ENCODE measurements around the gene TIMM9.
"Not testable (repeated sequence)": the region's sequence is repeated elsewhere in the genome, so short reads cannot be mapped to it uniquely, and the experiment has no call there.

The TIMM9 gene

DNA sequence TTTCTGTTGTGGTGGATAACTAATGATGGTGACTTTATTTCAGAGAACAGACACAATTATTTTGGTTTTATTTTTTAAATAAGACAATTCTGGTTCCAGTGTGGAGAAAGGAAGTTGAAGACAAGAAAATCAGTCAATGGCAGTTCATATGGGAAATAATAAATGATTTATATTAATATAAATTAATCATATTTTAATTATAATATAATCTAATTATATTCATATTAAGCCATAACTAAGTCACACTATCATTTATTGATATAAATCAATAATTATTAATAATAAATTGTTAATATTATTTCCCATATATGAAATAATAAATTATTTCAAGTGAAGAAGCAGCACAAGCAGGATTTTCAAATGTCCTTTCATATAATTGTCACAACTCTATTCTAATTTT, 28.8 kb downstream of the TIMM9 start:
- DNase-seq (ENCODE audit: low read depth in 2 of 2) = no peak

DNA sequence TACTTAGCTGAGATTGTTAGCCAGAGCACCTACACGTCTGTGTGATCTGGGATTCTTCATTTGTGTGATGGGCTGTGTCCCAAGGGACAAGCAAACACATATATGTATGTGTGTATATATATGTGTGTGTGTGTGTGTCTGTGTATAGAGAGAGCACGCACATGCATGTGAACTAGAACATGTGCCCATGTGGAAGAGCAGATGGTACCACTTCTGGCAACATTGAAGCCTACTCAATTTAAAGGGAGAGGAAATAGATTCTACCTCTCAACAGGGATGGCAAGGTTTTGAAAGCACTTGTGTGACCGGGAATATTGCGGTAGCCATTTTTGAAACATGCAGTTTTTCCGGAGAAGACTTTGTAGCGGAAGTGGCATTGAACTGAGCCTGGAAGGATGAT, 30.2 kb downstream of the TIMM9 start:
- no peak for DNase-seq (ENCODE audit: low read depth in 2 of 2)

DNA sequence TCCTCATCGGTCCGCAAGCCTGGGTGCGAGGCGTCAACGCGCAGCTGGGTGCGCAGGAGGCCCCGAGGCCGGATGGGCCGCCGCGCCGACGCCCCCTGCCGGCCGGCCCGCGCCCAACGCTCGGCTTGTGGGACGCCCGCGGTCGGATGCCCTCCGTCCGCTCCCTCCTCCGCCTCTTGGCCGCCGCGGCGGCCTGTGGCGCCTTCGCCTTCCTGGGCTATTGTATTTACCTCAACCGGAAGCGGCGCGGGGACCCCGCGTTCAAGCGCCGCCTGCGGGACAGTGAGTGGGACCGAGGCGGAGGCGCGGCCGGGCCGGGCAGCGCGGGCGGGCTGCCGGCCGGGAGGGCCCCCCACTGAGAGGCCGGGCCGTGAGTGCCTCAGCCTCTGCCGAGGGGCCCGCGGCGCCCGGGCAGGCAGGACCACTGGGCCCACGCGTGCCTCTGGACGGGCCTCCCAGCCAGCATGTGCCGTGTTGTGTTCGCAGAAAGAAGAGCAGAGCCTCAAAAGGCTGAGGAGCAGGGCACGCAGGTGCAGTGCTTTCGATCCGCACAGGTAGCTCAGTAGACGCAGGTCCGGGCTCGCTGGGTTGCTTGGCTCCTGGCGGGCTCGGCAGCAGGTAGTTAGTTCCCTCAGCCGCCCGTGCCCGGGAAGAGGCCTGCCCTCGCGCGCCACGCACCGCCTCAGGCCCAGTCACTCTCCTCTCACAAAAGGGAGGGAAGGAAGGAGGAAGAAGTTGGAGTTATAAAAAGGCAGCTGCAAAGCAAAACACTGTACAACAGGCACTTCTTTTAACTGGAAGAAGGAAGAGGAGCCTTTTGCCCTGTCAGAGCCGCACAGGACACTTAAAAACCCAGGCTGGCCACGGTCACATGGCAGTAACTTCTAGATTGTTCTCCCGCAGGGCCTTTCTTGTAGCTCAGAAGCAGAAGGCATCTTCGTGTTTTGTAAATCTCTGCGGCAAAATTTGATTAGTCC, 31.2 kb downstream of the TIMM9 start, which contains the start of gene TOMM20L:
TOMM20L (plus strand) TSS at position 119 of the 977 bp plus-strand sequence; CDS start at position 147, 28 bp downstream.
- peak; percentile 44 to 60 for DNase-seq (ENCODE audit: low read depth in 2 of 2)

DNA sequence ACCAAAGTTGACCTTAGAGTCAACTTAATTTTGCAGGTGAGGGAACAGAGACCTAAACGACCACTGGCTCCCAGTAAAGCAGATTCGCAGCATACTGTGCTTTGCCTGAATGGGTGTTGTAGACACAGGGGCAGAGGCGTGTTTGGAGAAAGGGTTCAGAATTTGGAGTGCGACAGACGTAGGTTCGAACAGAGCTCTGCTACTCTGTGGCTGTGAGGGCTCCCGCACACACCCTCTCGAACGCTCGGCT, 31.8 kb downstream of the TIMM9 start:
- DNase-seq (ENCODE audit: low read depth in 2 of 2) = no peak

DNA sequence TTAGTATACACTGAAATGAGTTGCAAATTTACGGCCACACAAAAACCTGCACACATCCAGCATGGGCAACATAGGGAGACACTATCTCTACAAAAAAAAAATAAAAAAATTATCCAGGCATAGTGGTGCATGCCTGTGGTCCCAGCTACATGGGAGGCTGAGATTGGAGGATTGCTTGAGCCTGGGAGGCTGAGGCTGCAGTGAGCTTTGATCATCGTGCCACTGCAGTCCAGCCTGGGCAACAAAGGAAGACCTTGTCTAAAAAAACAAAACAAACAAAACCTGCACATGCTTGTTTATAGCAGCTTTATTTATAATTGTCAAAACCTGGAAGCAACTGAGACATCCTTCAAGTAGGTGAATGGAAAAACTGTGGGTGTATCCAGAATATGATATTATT, 36.5 kb downstream of the TIMM9 start:
- DNase-seq (ENCODE audit: low read depth in 2 of 2) = no peak

DNA sequence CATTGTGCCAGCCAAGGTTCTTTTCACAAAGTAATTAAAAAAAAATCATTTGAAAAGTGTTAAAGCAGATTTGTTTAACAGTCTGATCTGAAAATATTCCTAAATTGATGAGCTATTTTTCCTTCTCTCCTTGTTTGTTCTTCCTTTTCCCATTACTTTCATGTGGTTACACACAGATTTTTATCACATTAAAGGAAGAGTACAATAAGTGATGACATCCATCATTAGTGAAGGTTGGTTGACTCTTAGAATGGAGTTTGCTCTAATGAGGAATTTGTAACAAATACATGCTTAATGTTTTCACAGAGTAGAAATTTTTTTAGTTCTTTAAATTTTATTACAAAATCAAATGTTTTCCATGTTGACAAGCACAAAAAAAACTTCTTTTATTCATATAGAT, 50.5 kb downstream of the TIMM9 start:
- no peak for DNase-seq (ENCODE audit: low read depth in 2 of 2)

DNA sequence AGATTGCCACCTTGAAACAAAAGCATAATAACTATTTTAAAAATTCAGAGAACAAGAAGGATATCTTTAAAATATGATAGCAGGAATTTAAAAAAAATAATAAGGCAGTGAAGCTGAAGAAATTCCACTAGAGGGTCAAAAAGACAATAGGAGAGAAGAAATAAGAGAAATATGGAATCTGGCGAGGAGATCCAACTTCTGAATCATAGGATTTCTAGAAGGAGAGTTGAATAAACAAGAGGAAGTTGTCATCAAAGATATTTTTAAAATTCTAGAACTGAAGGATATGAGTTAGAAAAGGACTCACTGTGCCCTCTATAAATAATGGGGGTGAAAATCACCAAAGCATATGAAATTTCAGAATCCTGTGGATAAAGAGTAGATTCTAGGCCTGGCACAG, 58.4 kb downstream of the TIMM9 start:
- no peak for DNase-seq (ENCODE audit: low read depth in 2 of 2)

DNA sequence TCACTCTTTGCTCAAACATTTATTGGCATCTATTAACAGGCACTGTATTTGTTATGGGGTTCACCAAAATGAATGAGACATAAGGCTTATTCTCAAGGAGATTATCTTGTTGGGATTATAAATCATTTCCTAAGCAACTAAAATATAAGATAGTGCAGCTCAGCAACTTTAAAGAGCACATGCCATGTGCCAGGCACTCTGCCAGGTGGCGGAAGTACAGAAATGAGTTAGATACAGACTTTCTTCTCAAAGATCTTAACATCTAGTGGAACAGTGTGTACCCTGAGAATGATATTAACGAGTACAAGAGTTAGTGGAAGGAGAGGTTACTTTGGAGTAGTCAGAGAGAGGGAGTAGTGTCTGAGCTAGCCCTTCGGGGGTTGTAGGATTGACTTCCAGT, 60.0 kb downstream of the TIMM9 start:
- no peak for DNase-seq (ENCODE audit: low read depth in 2 of 2)

DNA sequence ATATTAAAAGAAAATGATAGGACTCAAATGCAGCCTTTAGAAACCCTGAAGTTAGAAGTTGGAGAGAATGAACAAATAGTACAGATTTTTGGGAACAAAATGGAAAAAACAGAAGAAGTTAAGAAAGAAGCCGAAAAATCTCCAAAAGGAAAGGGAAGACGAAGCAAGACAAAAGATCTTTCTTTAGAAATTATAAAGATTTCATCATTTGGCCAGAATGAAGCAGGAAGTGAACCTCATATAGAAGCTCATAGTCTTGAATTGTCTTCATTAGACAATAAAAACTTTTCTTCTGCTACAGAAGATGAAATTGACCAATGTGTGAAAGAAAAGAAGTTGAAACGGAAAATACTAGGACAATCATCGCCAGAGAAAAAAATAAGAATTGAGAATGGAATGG, 63.0 kb downstream of the TIMM9 start:
- no peak for DNase-seq (ENCODE audit: low read depth in 2 of 2)

DNA sequence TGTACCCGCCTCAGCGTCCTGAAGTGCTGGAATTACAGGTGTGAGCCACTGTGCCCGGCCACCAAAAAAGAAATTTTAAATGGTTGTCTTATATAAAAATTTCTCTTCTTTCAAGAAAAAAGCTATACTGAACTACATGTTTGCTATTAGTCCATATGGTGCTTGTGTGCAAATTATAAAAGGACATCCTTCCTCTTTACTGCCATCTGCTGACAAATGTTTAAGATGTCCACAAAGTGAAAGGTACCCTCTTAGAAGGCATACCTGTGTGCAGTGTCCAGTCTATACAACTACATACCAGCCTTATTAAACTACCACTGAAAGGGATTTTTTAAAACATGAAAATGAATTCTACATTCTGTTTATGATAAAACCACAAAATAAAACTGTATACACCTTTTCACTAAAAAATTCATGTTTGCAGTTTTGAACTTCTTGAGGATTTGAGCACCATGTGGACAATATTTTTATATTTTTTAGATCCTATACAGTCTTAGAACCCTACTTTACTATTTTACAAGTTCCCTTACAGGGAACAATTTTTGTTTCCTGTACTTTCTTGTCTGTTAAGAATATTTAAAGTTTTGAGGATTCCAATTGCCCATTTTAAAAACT, 64.4 kb downstream of the TIMM9 start:
- no peak for DNase-seq (ENCODE audit: low read depth in 2 of 2)

DNA sequence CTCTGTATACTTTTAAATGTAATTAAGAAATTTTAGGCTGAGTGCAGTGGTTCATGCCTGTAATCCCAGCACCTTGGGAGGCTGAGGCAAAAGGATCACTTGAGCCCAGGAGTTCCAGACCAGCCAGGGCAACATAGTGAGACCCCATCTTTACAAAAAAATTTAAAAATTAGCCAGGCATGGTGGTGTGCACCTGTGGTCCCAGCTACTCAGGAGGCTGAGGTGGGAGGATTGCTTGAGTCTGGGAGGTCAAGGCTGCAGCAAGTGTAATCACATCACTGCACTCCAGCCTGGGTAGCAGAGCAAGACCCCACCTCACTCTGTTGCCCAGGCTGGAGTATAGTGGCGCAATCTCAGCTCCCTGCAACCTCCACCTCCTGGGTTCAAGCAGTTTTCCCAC, 65.1 kb downstream of the TIMM9 start:
- not testable (repeated sequence) for DNase-seq (ENCODE audit: low read depth in 2 of 2)

Measured in stimulated activated CD4-positive, alpha-beta T cell treated with anti-CD3 and anti-CD28 coated beads, Interleukin-12 subunit alpha, Interleukin-12 subunit beta, amount 100 ng/mL, for 24 hours (primary cell).